ENCODE results near the gene ABHD16A. TPM values are rescaled to one million over a fixed set of nuclear protein-coding genes. Genes with fewer than 3 reads are reported as not detected.

Gene ABHD16A
- total and polyA plus RNA-seq, 2 donors (not counting 3 experiments of a cell fraction or from before 2014, with no cell fraction given) = 48.9 to 60.3 TPM

- H3K36me3 ChIP-seq (ENCODE audit: control insufficient read depth in 2 of 2, extremely low read depth in 1 of 2, insufficient read depth in 2 of 2, low read length in 2 of 2) = no peaks in the 10 kb centered on the region
These were observed 41.3 kb upstream of the ABHD16A start for GRCh38 chr6:31744422-31744821.

GRCh38 chr6:31742894-31743293 lies 39.8 kb upstream of the ABHD16A start:
- no peak overlapping the region for H3K27ac ChIP-seq (ENCODE audit: insufficient read depth, low read depth, low read length)
- ChIA-PET CTCF (interaction anchor here (1.0 kb wide), 1 partner anchor 43 kb away, joined by 4 read pairs; no protein-coding TSS in a partner anchor), POLR2A (interaction anchor here (0.5 kb wide), 1 partner anchor 1128 kb away, joined by 3 read pairs; no protein-coding TSS in a partner anchor)
- FAIRE-seq (no peak), DNase-seq (ENCODE audit: low read depth, low spot score) (no peak)
- BruUV-seq (replicated peaks) = no TSS peak
- H3K9ac ChIP-seq (replicated peaks; ENCODE audit: extremely low read depth, insufficient read depth, low read length) = no peak overlapping the region
- no peaks in the 10 kb centered on the region for H3K36me3 ChIP-seq (ENCODE audit: control insufficient read depth in 2 of 2, extremely low read depth in 1 of 2, insufficient read depth in 2 of 2, low read length in 2 of 2)
- H3K9me1 ChIP-seq (replicated peaks; ENCODE audit: control insufficient read depth, extremely low read depth, insufficient read depth, low read length) = no peaks in the 10 kb centered on the region
- dilution Hi-C loops (cut with MboI; ENCODE audit: extremely low pct_ligation_motif_present, low sequenced_read_pairs) = no loop called here
- H4K20me1 ChIP-seq (replicated peaks; ENCODE audit: control insufficient read depth, extremely low read depth, insufficient read depth, low read length) = no peaks in the 10 kb centered on the region
- no peak overlapping the region for H3K4me3 ChIP-seq (replicated peaks in 1 of 3; ENCODE audit: insufficient read depth in 1 of 3, low read depth in 1 of 3, low read length in 3 of 3)
- TF ChIP-seq GATA2 (IDR thresholded peaks at IDR 0.05; ENCODE audit: insufficient read depth, insufficient read length, low read depth, low read length) = no peak
- TF ChIP-seq FOS (IDR thresholded peaks at IDR 0.05; ENCODE audit: borderline replicate concordance, insufficient read depth, low read length) = no peak
- no peak for TF ChIP-seq MYC (IDR thresholded peaks at IDR 0.05; ENCODE audit: low read depth, low read length)
- TF ChIP-seq POLR2A (IDR thresholded peaks at IDR 0.05; ENCODE audit: low read depth, low read length) = no peak
- no peak for TF ChIP-seq JUN (IDR thresholded peaks at IDR 0.05; ENCODE audit: borderline replicate concordance, insufficient read depth, insufficient read length, low read depth)
- TF ChIP-seq MAX (IDR thresholded peaks at IDR 0.05; ENCODE audit: insufficient read depth, insufficient read length) = no peak
- TF ChIP-seq CTCF (IDR thresholded peaks at IDR 0.05; ENCODE audit: extremely low read depth in 1 of 2, insufficient read depth in 1 of 2, low read depth in 1 of 2, low read length in 2 of 2) = no peak
- TF ChIP-seq EZH2 (IDR thresholded peaks at IDR 0.05; ENCODE audit: borderline replicate concordance, low read depth, low read length, severe bottlenecking) = no peak
- TF ChIP-seq POLR2AphosphoS5 (IDR thresholded peaks at IDR 0.05; ENCODE audit: insufficient read depth, low read depth, low read length) = no peak
- peaks cover 16% of the 10 kb centered on the region for H3K4me1 ChIP-seq (ENCODE audit: control insufficient read depth, extremely low read depth, insufficient read depth, low read length)
- intact Hi-C loops (cut with micrococcal nuclease) = no loop called here
- H3K79me2 ChIP-seq (ENCODE audit: control insufficient read depth, insufficient read depth, low read length) = peaks cover 3% of the 10 kb centered on the region
- H3K4me2 ChIP-seq (ENCODE audit: insufficient read depth, low read length) = no peak overlapping the region
- H3K27me3 ChIP-seq (ENCODE audit: control insufficient read depth in 2 of 2, insufficient read depth in 2 of 2, low read length in 2 of 2) = no peaks in the 10 kb centered on the region
- no peak overlapping the region for H2AFZ ChIP-seq (ENCODE audit: low read depth, low read length)
- H3K9me3 ChIP-seq (replicated peaks; ENCODE audit: control insufficient read depth, insufficient read depth, low read length) = no peaks in the 10 kb centered on the region

More at GRCh38 chr6:31744422-31744821, 41.3 kb upstream of the ABHD16A start:
- intact Hi-C loops (cut with micrococcal nuclease) (no loop called here), dilution Hi-C loops (cut with MboI; ENCODE audit: extremely low pct_ligation_motif_present, low sequenced_read_pairs) (no loop called here)
- Histone ChIP-seq H3K4me1 (ENCODE audit: control insufficient read depth, extremely low read depth, insufficient read depth, low read length) (peaks cover under 1% of the 10 kb centered on the region), H4K20me1 (replicated peaks; ENCODE audit: control insufficient read depth, extremely low read depth, insufficient read depth, low read length) (no peaks in the 10 kb centered on the region), H3K4me3 (replicated peaks in 1 of 3; ENCODE audit: insufficient read depth in 1 of 3, low read depth in 1 of 3, low read length in 3 of 3) (no peak overlapping the region), H3K79me2 (ENCODE audit: control insufficient read depth, insufficient read depth, low read length) (peaks cover 3% of the 10 kb centered on the region), H3K27me3 (ENCODE audit: control insufficient read depth in 2 of 2, insufficient read depth in 2 of 2, low read length in 2 of 2) (no peaks in the 10 kb centered on the region), H3K9ac (replicated peaks; ENCODE audit: extremely low read depth, insufficient read depth, low read length) (no peak overlapping the region), H2AFZ (ENCODE audit: low read depth, low read length) (no peak overlapping the region), H3K9me3 (replicated peaks; ENCODE audit: control insufficient read depth, insufficient read depth, low read length) (no peaks in the 10 kb centered on the region), H3K9me1 (replicated peaks; ENCODE audit: control insufficient read depth, extremely low read depth, insufficient read depth, low read length) (no peaks in the 10 kb centered on the region), H3K4me2 (ENCODE audit: insufficient read depth, low read length) (no peak overlapping the region), H3K27ac (ENCODE audit: insufficient read depth, low read depth, low read length) (no peak overlapping the region)
- DNase-seq (ENCODE audit: low read depth, low spot score) (no peak), FAIRE-seq (no peak)
- POLR2A ChIA-PET = no interaction called here
- CTCF ChIA-PET = no interaction called here
- no peak for TF ChIP-seq CTCF (IDR thresholded peaks at IDR 0.05; ENCODE audit: extremely low read depth in 1 of 2, insufficient read depth in 1 of 2, low read depth in 1 of 2, low read length in 2 of 2)
- no TSS peak for BruUV-seq (replicated peaks)
